Nephron (organoid): Measurements from ENCODE around the gene SACM1L.

Source experiments
- H3K27ac Mint-ChIP-seq, 3 experiments: 2 replicates each; pipeline ENCODE4 v1.8.0; 2020; ENCODE audit warnings: mixed read lengths in 3 of 3, mild to moderate bottlenecking in 2 of 3, moderate library complexity in 1 of 3
- H3K27me3 Mint-ChIP-seq: 2 replicates; pipeline ENCODE4 v1.8.0; 2021; ENCODE audit warnings: low read depth, mild to moderate bottlenecking, moderate library complexity, mixed read lengths
- H3K36me3 Mint-ChIP-seq: 2 replicates; pipeline ENCODE4 v1.8.0; 2020; ENCODE audit warnings: low read depth, mixed read lengths
- H3K4me1 Mint-ChIP-seq: 2 replicates; pipeline ENCODE4 v1.8.0; 2020; ENCODE audit warnings: mixed read lengths
- H3K4me3 Mint-ChIP-seq, 3 experiments: 2 replicates each; pipeline ENCODE4 v1.8.0; 2020; ENCODE audit warnings: mild to moderate bottlenecking in 3 of 3, mixed read lengths in 3 of 3, moderate library complexity in 2 of 3
- H3K9me3 Mint-ChIP-seq: 2 replicates; pipeline ENCODE4 v1.8.0; 2020; ENCODE audit warnings: mixed read lengths
- TF ChIP-seq, protein P1 (sequence below), 3 experiments: fragments of 200-600 bp; sonication (generic); IDR thresholded peaks; one replicate each; pipeline ENCODE4 v1.5.0; 2021; ENCODE audit warnings: antibody characterized with exemption in 3 of 3; ENCODE audit not compliant: unreplicated experiment in 3 of 3

Gene SACM1L

DNA sequence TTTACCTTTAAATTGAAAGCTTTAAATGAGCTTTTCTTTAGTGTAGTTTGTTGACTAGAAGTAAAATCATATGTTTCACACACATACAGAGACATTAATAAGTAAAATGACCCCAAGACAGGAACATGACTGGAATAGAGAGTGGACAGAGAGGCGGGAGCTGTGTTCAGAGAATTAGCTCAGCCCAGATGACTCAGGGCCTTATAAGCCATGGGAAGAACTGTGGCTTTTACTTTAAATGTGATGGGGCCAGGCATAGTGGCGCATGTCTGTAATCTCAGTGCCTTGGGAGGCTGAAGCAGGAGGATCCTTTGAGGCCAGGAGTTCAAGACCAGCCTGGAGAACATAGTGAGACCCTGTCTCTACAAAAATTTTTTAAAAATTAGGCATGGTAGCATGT, 26.7 kb downstream of the SACM1L start:
- Mint-ChIP-seq H3K27me3 (no peaks in the 10 kb centered on the region), H3K36me3 (peaks cover 47% of the 10 kb centered on the region), H3K9me3 (no peaks in the 10 kb centered on the region), H3K27ac (no peak overlapping the region), H3K4me1 (peaks cover 5% of the 10 kb centered on the region), H3K4me3 (no peak overlapping the region)
- TF ChIP-seq, protein P1, sequence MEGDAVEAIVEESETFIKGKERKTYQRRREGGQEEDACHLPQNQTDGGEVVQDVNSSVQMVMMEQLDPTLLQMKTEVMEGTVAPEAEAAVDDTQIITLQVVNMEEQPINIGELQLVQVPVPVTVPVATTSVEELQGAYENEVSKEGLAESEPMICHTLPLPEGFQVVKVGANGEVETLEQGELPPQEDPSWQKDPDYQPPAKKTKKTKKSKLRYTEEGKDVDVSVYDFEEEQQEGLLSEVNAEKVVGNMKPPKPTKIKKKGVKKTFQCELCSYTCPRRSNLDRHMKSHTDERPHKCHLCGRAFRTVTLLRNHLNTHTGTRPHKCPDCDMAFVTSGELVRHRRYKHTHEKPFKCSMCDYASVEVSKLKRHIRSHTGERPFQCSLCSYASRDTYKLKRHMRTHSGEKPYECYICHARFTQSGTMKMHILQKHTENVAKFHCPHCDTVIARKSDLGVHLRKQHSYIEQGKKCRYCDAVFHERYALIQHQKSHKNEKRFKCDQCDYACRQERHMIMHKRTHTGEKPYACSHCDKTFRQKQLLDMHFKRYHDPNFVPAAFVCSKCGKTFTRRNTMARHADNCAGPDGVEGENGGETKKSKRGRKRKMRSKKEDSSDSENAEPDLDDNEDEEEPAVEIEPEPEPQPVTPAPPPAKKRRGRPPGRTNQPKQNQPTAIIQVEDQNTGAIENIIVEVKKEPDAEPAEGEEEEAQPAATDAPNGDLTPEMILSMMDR (IDR thresholded peaks at IDR 0.05; ENCODE audit: unreplicated experiment in 3 of 3), result no peak

DNA sequence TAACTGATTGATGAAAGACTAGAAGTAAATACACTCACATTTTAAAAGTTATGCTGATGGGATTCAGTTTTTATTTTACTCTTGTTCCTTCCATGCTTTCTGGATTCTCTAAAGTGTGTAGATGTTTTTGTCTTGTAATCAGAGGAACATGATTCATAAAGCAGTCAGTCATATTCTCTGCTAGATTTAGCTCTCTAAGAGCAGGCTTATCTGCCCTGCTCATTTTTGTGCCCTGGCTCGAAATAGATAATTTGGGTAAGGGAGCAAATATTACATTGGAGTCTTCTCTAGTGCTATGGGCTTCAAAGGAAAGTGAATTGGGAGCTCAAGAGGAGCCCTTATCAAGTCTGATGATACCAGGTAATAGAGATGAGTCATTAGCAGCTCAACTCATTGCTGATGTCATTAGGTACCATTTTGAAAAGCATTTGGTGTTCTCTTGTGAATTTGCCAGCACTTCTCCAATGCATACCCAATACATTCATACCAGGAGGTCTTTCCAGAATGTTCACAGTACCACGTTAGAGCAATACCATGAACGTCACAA, 27.7 kb downstream of the SACM1L start:
- H3K4me3 Mint-ChIP-seq, result no peak overlapping the region
- no peaks in the 10 kb centered on the region for H3K27me3 Mint-ChIP-seq
- H3K9me3 Mint-ChIP-seq, result no peaks in the 10 kb centered on the region
- TF ChIP-seq, protein P1 (IDR thresholded peaks at IDR 0.05; ENCODE audit: unreplicated experiment in 3 of 3), result no peak
- H3K4me1 Mint-ChIP-seq, result peaks cover 5% of the 10 kb centered on the region
- peaks cover 40% of the 10 kb centered on the region for H3K36me3 Mint-ChIP-seq
- no peak overlapping the region for H3K27ac Mint-ChIP-seq

- Mint-ChIP-seq H3K27me3 (no peaks in the 10 kb centered on the region), H3K27ac (no peak overlapping the region), H3K4me1 (peaks cover 5% of the 10 kb centered on the region), H3K4me3 (no peak overlapping the region), H3K36me3 (peaks cover 53% of the 10 kb centered on the region), H3K9me3 (no peaks in the 10 kb centered on the region)
- TF ChIP-seq, protein P1 (IDR thresholded peaks at IDR 0.05; ENCODE audit: unreplicated experiment in 3 of 3), result no peak
These were observed 30.7 kb downstream of the SACM1L start for GRCh38 chr3:45719655-45720487.

DNA sequence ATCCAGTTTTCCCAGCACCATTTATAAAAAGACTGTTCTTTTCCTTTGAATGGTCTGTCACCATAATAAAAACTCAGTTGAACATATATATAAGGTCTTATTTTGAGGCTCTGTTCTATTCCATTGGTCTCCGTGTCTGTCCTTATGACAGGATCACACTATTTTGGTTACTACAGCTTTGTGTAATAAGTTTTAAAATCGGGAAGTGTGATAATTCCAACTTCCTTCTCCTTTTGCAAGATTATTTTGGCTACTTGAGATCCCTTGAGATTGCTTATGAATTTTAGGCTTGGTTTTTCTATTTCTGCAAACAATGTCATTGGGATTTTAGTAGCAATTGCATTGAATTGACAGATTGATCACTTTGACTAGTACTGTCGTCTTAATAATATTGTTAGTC, 35.7 kb downstream of the SACM1L start:
- Mint-ChIP-seq H3K4me3 (no peak overlapping the region), H3K36me3 (peaks cover 74% of the 10 kb centered on the region)
- TF ChIP-seq, protein P1 (IDR thresholded peaks at IDR 0.05; ENCODE audit: unreplicated experiment in 3 of 3), result no peak

DNA sequence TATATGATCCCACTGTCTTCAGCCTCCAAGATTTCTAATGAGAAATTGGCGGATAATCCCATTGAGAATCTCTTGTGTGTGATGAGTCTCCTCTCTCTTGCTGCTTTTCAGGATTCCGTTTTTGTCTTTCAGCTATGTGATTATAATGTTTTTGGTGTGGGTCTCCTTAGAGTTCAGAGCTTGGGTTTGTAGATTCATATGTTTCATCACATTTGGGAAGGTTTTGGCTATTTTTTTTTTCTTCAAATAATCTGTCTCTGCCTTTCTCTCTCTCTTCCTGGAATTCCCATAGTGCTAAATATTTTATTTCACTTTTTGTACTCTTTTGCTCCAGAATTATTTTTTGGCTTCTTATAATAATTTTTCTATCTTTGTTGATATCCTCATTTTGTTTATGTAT, 40.4 kb downstream of the SACM1L start:
- Mint-ChIP-seq H3K36me3 (peaks cover 76% of the 10 kb centered on the region), H3K27me3 (no peaks in the 10 kb centered on the region), H3K4me3 (no peak overlapping the region), H3K9me3 (no peaks in the 10 kb centered on the region), H3K27ac (no peak overlapping the region), H3K4me1 (no peaks in the 10 kb centered on the region)
- TF ChIP-seq, protein P1 (IDR thresholded peaks at IDR 0.05; ENCODE audit: unreplicated experiment in 3 of 3), result no peak

More for the DNA sequence above, 35.7 kb downstream of the SACM1L start:
- Mint-ChIP-seq H3K9me3 (no peaks in the 10 kb centered on the region), H3K4me1 (peaks cover under 1% of the 10 kb centered on the region), H3K27ac (no peak overlapping the region), H3K27me3 (no peaks in the 10 kb centered on the region)
